SW 1271 (cell line): Measurements from ENCODE around the gene ELL2.
"Not testable (repeated sequence)": the region's sequence is repeated elsewhere in the genome, so short reads cannot be mapped to it uniquely, and the experiment has no call there.

Source experiments
- DNase-seq, 2 experiments: peaks; one replicate each; lab custom pipeline; 2025; lab: John Stamatoyannopoulos, UW

Gene ELL2

DNA sequence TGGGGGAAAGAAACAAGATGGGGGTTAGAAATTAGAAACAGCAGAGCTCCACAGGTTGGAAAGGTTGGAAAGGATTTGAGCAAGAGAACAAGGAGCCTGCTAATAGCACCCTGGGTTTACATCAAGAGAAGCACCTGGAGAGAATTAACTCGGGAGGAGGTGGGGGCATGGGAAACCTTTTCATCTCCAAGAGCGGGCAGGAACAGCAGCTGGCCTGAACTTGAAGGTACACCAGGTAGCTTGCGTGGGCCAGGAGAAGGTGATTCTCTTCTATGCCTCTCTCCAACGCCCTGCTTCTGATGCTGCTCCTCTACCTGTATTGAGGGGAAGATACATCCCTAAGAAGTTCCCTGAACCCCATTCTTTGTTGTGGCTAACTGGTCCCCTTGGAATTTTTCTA lies 102.0 kb downstream of the ELL2 start:
- DNase-seq, result no peak

DNA sequence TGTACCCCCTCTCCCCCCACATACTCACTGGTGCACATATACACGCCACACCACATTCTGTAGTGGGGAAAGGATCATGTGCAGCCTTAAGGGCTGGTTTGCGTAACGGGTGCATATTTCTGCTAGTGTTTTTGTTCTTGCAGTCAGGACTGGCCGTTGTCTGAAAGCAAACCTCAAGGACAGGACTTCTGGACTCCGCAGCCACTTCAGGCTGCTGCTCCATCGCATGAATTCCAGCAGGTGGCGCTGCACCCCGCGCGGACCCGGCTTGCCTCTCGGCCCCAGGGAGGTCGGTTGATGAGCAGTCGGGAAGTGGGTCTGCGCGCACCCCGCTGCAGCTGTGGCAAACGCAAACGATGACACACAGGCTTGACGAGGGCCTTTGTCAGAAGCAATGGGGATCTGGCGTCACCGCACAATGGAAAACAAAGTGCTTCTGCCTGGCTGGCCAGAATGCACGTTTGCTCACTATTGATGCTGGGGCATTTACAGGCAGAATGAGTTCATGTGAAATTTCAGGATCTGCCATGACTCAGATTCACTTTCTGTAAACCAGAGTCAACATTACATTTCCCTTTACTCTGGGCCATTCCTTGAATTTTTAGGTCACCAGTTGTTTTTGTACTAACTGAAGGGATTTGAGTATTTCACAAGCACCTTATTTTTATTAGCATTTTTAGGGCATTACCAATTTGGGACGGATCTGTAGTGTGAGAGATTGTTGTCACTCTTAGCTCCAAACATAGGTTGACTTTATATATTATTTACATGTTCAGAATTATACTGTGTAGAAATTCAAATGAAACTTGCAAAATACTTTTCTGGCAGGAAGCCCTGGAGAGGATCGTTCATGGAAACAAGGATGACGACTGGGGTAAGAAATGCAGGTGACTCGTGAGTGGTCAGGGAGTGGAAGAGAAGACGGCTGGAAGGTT lies 102.7 kb downstream of the ELL2 start:
- DNase-seq, result peak; percentile 85 to 89

DNA sequence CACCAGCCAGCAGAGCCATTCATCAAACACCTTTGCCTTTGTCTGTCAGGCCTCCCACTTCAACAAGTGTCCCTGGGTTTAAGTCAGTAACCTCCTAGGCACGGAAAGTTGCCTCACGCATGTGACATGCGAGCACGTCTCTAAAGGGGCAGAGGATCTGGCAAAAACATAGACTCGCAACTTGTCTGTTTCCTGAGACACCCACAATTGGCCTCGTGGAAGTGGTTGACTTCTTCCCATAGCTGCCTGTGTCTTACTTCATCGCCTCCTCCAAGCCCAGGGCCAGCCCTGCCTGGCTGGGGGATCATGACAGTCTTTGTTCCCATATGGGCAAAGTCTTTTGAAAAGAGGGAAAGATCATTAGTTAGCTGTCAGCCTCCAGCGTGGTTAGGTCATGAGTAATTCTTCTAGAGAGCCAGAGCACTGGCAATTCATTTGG lies 103.6 kb downstream of the ELL2 start:
- DNase-seq, result no peak

DNA sequence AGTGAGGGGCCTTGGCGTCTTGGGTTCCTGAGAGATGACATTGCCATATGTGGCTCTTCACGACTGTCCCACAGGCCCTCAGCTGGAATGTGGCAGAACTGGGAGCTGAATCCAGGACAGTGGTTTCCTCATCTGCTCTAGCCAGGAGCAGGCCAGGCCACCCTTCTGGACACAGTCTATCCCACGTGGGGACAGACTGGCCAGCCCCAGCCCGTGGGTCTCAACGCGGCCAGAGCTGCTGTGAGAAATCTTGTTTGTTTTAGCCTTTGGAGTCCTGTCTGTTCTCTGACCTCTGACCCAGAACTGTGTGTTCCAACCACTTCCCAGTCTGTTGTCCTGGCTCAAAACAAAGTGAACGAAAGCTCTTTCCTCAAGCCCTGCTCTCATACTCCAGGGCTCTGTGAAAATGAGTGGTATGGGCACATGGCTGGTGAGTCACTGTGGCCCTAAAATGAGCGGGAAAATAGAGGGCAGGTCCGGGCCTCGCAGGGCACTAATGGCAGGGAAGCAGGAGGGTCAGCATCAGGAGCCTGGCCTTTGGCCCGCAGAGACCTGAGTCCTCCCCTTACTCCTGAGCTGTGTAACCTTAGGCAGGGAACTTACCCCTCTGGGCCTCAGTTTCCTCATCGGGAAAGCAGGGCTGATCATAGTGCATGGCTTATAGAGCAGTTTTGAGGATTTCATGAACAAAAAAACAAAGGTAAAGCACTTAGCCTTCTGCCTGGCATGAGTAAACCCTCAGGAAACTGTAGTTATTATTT lies 104.3 kb downstream of the ELL2 start:
- no peak for DNase-seq

DNA sequence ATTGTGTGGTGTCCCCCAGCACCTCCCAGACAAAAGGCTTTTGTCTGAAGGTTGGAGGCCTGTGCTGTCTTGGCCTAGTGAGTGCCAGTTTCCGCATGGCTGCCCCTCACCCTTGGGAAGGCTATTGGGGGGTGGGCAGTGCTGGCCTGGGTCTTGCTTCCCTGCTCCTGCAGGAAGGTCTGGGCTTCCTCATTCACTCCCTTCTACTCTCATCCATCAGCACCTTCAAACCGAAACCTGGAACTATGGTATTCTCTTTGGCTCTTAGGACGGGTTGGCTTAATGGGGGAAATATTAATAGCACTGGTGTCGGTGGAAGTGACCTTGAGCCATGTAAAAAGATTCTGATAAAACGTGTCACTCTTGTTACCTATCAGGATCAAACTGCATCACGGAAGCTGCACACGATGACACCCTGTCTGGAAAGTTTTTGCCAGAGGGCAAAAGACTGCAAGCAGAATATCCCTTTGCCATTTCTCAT lies 105.1 kb downstream of the ELL2 start:
- DNase-seq, result no peak

DNA sequence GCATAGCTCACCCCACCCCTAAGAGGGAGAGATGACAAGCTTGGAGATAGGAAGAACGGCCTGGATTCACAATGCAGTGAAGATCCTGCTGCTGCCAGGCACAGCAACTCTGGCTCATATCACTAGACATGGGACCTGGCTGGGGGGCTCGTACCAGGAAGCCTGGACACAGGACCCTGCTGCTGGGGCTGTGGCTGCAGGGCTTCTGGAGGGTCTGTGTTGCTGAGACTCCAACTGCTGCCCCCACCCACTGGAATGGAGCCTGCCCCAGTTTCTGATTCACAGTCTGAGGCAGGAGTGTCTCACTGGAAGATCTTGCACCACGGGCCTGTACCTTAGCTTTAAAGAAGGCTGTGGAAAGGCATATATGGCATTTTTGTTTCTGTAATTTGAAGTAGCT lies 108.2 kb downstream of the ELL2 start:
- no peak for DNase-seq

DNA sequence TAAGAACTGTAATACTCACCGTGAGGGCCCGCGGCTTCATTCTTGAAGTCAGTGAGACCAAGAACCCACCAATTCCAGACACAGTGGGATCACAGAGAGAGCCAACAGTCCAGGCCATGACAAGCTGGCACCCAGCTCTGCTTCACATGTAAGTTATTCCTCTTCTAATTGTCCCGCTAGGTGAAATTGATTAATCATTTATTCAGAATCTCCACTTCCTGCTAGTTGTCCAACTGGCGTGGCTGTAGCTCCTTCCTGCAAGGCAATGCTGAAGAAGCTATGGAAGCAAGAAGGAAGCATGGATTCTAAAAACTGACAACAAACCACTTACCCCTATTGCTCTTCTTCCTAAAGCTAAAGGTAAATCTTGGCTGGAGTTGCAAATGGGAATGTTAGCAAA lies 109.1 kb downstream of the ELL2 start:
- no peak for DNase-seq

DNA sequence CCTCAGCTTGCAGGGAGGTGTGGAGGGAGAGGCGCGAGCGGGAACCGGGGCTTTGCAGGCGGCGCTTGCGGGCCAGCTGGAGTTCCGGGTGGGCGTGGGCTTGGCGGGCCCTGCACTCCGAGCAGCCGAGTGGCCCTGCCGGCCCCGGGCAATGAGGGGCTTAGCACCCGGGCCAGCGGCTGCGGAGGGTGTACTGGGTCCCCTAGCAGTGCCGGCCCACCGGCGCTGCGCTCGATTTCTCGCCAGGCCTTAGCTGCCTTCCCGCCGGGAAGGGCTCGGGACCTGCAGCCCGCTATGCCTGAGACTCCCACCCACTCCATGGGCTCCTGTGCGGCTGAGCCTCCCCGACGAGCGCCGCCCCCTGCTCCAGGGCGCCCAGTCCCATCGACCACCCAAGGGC lies 110.5 kb downstream of the ELL2 start:
- not testable (repeated sequence) for DNase-seq

DNA sequence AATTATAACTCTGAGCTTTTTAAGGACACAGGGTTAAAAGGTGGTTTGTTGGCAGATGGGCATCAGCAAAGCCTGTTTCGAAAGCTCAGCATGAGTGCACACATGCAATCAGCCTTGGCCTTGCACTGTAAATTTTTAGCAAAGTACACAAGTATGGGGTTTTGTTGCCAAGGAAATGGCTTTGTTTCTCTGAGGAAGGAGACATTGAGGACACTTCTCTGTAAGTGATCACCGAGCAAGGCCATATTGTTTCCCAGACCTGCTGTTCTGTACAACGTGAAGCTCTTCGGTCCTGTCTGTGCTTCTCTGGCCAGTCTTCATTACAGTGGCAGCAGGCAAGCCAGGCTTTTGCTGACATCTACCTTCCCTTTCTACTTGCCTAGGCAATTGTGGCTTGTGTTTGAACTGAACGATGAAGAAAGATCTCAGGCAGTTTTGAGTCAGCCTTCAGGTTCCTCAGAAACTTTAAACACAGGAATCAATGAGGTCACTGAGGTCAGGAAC lies 111.2 kb downstream of the ELL2 start:
- DNase-seq, result no peak

DNA sequence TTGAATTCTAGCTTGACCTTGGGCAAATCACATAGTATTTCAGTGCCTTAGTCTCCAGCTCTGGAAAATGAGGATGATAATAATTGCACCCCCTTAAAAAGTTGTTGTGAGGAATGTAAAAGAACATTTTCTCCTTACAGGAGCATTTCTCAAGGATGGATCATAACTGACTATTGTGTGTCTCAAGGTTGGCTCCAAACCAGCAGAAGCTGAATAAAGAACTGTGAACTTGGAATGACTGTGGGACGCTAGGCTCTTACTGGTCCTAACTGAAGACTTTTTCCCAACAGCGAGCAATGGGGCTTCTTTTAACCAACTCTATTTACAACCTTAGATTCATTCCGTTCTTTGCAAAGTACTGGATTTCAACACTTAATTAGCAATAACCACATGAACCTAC lies 113.0 kb downstream of the ELL2 start:
- DNase-seq, result no peak

DNA sequence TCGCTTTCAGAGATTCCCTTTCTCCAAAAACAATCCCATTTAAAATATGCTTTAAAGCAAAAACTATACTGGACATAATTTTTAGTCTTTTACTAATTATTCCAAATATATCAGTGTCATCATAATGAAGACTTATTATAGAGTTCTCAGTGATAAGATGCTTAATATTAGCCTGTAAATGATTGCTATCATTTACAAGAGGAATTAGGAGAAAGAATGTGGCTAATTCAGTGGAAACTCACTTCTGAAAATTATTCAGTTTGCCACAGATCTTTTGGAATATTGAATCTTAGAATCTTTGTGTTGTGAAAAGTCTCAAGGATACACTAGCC lies 114.4 kb downstream of the ELL2 start:
- DNase-seq, result no peak

DNA sequence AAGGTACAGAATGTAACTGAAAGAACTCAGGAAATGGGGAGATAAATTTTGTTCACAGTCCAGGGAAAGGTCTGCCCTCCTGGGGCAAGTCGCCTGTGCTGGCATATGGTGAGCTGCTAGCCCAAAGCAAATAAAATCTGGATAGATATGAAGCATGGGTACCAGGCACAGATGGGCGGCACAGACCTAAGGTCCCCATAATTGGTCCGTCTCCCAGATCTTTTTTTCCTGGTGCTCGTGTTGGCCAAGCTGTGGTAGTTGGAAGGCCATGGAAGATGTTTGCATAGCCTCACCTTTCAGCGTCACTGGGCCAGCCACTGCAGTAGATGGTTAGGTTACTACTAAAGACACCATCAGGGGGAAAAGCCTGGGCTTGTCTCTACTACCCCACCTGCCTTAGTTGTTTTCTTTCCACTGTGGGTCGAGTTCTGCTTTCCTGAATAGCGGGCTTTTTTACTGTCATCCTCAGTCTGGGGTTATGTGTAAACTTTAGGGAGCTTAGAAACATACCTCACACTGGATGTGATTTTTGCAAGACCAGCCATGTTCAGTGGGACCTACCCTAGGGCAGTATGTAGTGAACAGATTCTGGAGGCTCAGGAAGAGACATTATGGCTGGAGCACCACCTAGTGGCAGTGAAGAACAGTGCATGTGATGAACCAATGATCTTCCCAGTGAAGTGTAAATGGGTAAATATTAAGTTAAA lies 114.9 kb downstream of the ELL2 start:
- peak in 1 of 2 experiments; percentile 82 for DNase-seq

DNA sequence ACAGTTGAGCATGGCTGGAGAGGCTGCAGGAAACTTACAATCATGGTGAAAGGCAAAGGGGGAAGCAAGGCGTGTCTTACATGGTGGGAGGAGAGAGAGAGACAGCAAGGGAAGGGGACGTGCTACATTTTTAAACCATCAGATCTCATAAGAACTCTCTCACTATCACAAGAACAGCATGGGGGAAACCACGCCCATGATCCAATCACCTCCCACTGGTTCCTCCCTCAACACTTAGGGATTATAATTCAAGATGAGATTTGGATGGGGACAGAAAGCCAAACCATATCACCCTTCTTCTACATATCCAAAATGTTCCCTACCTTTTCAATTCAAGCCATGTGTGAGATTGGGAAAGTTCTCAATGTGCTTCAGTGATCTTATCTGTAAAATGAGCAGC lies 116.3 kb downstream of the ELL2 start:
- no peak for DNase-seq

DNA sequence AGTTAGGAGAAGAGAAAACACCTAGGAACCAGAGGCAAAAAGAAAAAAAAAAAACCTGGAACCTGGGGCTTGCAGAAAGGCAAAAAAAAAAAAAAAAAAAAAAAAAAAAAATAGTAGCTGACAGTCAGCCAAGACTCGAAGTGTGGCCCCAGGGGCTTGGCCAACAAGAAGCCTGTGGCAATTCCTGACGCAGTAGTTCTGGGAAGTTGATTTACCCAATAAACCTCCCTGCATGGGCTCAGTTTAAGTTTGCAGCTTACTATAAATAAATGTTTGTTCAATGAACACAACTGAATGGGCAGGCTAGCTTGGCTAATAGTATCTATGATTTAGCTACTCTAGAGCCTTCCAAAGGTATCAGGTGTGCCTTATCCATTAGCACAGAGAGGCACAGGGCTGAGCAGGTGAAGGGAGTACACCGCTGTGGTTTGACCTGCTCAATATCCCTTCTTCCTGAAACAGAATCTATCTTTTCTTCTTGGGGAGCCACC lies 117.9 kb downstream of the ELL2 start:
- no peak for DNase-seq

DNA sequence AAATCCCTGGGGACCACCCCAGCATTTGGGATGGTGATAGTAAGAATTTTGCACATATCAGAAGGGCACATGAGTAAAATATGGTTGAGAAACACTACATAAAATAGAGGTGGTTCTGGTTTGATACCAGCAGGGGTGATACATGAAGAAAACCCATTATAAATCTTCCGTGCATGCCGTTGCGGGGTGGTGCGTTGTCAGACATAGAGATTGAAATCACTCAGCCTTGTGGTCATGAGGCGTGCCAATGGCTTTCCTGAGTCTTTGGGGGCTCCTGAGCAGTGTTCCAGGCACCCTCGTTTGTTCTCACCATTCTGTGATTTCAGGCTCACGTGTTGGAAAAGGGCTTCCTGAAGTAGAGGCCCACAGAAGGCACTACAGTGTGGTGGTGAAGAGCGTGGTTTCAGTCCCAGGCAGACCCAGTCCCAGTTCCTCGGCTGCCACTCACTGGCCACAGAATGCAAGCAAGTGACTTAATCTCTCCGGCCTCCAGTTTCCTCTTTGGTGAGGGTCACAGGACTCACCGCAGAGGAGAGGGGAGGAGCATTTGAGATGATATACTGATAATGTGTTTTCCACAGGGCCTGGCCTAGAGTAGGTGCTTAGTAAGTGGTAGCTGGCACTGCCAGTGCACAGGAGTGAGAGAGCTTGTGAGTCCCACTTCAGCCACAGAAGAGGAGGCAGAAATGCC lies 118.7 kb downstream of the ELL2 start:
- no peak for DNase-seq

DNA sequence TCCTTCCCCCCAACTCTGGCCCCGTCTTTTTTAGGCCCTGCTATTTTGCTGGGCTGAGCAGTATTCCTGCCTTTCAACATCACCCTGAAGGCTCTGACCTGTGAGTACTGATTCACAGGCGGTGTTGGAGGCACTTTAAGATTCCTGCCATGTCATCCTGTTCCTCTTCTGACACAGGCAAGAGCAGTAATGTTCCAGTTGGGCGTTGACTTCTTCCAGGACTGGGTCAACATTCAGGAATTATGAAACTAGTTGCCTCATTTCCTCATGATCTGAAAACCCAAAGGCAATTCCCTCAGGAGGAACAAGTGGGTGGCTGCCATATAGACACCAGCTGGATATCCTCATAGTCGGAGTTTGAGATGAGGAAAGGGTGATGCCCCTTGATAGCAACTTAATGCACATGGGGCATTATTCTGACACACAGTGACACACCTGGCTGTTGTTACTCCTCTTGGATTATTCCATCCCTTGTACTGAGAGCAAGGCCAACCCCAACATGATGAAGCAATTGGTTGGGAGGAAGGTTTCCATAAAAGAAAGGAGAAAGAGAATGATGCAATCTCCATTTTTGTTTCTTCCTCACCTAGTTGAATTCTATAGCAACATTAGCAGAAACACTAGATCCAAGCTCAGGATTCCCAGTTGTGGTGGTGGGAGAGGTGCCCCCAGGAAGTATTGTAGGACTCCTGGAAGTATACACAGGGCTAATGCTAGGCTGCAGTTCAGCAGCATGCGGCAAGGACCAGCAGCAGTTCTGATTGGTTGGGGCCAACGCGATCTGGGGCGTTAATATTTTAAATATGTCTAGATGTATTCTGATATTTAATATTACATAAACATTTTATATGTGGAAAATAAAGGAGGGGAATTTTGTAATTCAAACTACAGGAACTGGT lies 119.5 kb downstream of the ELL2 start:
- no peak for DNase-seq

DNA sequence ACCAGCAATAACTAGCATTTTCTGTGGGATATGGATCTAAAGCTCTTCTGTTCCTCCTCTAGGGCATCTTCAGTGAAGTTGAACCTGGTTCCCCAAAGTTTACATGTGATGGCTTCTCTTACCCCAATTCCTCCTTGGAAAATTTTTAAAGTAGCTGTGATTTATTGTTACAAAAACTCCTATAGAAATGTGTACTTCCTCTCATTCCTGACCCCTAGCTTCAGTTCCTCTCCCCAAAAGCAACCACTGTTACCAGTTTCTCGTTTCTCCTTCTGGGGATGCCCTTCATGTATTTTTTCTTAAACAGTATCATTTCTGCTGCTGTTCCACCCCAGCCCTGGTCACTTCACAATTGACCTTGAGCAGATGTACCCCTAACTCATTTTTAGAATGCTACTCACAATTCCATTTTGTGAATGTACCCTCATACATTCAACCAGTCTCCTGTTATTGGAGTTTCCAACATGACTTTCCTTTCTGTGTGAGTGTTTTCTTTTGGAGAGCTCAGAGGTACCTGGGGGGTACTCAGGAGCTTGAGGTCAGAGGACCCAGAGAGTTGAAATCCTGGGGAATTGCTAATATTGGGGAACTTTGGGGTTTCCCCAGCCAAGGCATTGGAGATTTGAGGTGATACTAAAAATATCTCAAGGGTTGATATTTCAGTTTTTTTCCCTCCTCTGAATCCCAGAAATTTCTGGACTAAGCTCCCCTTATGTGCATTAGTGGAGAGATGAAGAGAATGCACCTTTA lies 120.5 kb downstream of the ELL2 start:
- DNase-seq, result no peak

DNA sequence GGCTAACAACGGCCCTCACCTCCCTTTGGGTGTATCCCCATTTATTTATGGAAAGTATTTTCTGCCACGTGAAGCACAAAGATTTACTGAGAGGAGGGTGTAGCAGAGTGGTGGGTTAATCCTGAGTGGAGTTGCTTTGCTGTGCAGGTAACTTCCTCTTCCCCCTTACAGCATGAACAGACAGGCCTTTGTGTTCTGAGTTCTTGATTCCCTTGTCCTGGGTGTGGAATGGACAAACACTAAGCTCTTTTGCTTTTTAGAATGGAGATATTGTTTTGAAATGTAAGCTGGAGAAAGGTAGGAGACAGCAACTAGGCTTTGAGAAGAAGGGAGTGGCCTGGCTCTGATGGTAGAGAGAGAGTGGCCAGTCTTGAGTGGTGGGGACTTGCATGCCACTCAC lies 122.0 kb downstream of the ELL2 start:
- DNase-seq, result no peak

DNA sequence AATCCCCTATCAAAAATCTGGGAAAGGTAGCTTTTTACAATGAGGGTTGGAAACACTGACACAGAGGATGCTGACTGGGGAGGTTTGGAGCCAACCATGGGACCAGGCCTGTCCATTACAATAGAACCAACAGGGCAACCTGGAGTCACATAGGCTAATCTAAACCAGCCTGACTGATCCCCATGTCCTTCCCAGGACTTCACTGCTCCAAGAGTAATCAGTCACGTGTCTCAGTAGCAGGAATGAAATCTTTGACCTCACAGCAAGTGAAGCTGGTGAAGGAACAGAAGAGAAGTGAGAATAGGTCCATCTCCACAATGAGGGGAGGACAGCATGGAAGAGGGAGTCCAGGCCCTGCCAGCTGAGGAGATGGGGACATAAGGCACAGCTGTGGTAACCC lies 123.1 kb downstream of the ELL2 start:
- DNase-seq, result no peak

DNA sequence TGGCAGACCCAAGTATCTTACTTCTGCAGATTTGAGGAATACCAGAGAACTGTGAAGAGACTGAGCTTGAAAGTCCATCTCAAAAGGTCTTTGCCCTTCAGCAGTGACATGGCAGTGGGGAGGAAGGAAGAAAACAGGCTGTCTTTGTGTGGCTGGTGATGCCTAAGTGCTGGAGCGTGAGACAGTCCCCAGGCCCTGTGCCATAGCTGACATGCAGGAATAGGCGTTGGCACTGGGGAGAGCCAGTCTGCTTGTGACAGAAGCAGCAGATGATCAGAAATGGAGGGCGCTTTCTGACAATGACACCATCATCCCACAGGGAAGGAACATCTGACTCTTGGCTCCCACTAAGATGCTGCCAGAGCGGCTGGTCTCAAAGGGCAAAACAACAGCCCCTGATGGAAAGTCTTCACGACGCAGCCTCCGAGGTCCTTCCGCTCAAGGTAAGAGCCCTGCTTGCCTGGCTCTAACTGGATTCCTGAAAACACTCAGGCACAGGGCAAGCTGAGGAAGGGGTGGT lies 123.6 kb downstream of the ELL2 start:
- DNase-seq, result no peak
